Stimulated activated CD4-positive, alpha-beta T cell treated with anti-CD3 and anti-CD28 coated beads, Interleukin-1b, Interleukin-23, amount 100 ng/mL, for 24 hours (primary cell): Measurements from ENCODE around the gene PDK4.

Source experiments
- DNase-seq, 4 experiments: peaks; one replicate each; pipeline ENCODE4 v3.0.0-alpha.2; 2020; ENCODE audit warnings: low read depth in 4 of 4, low spot score in 1 of 4

Gene PDK4

DNA sequence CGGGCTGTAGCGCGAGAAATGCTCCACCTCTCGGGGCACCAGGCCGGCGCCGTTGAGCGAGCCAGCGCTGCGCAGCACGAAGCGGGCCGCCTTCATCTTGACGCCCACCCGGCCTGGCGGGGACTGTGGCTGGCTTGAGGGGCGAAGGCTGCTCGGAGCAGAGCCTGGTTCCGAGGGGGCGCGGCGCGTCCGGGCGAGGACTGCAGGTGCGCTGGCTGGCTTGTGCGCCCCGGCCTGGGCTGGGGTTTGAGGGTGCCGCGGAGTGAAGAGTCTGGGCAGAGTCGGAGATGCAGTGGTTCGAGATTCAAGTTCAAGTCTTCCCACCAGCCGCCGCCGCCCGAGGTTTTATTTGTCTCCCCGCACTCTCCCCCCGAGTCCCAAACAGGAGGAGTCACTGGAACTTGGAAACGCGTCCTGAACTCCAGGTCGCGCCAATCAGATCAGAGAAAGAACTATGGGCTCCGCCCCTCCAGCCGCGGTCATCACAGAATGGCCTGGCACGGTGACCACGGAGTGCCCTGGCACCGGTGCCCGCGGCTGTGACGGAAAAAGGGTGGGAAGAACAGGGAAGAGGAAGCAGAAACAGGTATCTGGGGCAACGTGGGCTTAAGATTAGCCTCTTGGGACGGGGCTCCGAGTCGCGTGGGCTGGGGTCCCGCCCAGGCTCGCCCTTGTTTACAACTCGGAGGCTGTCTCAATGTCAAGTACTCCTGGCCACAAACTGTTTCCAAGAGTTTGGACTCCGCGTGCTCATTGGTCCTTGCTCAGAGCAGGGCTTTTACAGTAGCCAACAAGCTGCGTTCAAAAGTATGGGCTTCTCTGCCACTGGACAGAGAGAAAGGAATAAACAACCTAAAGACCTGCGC is at the start of gene PDK4:
Gene PDK4, minus strand, starts transcription at position 319 of the 866 bp plus-strand sequence. Its CDS starts 223 bp downstream, at position 96.
- DNase-seq = no peak

GRCh38 chr7:95642173-95642572 is 45.9 kb upstream of the PDK4 start:
- no peak for DNase-seq

DNA sequence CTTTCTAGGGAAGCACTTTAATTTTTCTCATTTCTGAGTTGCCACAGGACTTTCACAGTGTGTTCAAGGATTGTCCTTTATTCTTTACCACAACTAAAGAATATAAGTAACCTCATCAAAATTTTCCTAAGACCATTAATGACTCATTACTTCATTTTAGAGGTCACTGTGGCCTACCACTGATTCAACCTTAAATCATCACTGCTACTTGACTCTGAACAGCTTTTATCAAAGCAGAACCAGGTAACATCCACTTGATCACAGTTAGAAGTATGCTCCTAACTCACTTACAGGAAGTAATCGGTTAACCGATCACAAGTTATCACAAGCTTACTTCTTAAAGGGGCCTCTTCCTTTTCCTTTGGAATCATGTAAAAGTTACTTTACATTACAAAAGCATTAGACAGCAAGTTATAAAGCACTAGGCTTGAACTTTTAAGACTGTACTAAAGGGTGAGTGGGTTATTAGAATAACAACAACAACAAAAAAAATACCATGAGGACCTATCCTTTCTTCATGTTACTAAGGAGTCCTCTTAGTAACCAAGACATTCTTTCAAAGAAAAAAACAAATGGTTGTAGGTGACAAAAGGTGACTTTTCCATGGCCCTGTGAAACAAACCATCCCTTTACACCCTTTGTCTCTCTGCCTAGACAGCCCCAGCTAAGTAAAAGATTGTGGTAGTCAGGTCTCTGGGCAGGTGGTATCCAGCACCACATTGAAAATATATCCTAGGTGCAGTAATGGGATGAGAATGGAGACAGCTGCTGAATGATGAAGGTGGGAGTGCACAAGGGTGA is 40.0 kb upstream of the PDK4 start:
- DNase-seq = no peak

DNA sequence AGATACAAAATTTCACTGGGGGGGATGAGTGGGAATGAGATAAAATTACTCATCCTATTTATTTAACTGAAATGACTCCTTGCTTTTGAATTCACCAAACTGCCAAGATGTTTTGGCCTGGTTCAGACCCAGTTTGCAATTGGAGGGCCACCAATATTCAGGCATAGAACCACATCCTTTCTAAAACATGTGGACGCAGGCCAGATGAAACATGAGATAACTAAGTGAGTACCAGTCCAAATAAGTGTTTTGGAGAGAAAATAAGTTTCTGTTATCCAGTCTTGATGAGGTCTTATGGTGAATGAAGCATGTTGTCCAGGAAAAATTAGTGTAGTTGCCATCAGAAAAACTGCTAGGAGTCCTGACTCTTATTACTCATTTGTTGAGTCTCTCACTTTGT is 36.3 kb upstream of the PDK4 start:
- DNase-seq = no peak

DNA sequence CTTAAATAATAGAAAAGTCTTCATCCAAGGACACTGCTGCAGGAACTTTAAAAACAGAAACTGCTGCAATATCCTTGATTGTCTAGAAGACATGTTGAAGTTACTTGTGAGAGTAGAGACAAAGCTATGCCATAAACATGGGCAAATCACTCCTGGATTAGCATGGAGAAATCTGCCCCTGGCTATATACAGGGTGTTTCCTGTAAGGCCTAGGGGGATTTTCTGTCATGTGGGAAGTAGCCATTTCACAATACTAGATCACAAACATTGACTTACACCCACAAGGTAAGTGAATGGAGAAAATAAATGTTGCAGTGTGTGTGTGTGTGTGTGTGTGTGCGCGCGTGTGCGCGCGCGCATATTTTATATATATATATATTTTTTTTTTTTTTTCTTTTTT is 35.2 kb upstream of the PDK4 start:
- DNase-seq = no peak

- no peak for DNase-seq
These were observed 34.6 kb upstream of the PDK4 start for GRCh38 chr7:95630702-95631458.

DNA sequence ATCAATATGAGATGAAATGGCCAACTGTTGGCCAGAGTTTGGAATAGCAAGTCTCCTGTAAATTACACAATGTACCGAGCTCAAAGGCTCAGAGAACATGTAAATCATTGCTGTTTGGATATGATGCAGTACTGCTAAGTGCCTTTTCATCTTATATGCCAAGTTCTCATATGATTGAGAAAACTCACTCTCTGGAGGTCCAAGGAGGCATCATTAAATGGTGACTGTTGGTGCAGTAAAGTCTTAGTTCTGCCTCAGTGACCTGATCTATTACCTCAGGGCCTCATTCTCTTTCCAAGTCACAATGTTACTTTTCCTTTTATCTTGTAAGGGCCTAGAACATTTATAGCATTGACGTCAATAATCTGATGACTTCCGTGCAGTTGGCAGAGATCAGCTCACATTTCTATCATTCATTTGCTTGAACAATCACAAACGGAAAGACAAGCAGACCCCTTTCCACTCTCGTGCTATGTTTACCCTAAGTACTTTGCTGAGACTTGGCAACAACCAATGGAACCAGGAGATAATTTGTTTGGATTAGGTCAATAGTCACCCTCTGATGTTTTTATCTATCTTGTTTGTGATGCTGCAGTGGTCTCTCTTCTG is 32.6 kb upstream of the PDK4 start:
- DNase-seq = no peak

GRCh38 chr7:95623788-95624187 is 27.5 kb upstream of the PDK4 start:
- DNase-seq = no peak

DNA sequence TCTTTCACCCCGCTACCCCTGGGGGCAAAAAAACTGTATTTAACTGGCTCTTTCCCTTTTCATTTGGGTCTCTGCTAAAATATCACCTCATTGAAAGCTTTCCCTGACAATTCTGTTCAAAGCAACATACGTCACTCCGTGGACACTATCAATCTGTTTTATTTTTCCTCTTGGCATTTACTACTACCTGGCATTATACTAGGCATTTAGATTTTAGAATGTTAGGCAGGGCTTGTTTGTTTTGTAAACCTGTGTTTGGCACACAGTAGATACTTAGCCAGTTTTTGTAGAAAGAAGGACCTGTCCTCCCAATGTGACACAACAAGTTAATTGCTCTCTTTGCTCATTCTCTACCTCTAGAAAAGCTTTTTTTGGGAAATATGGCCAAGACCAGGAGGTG is 26.5 kb upstream of the PDK4 start:
- no peak for DNase-seq

- DNase-seq = no peak
These were observed 25.8 kb upstream of the PDK4 start for GRCh38 chr7:95622001-95622549.

- DNase-seq = no peak
These were observed 25.1 kb upstream of the PDK4 start for GRCh38 chr7:95621404-95621803.

GRCh38 chr7:95620631-95621030 is 24.3 kb upstream of the PDK4 start:
- DNase-seq = no peak

DNA sequence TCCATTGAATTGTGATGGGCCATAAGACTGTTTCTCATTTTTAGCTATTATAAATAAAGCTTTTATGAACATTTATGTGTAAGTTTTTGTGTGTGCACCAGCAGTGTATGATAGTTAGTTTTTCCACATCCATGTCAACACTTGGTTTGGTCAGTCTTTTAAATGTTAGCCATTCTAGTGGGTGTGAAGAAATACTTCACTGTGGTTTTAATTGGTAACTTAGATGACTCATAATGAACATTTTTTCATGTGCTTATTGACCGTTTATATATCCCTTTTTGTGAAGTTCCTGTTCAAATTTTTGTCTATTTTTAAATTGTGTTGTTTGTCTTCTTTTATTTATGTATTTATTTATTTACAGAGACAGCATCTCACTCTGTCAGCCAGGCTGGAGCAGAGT is 23.6 kb upstream of the PDK4 start:
- no peak for DNase-seq

GRCh38 chr7:95619517-95619916 is 23.2 kb upstream of the PDK4 start:
- no peak for DNase-seq

DNA sequence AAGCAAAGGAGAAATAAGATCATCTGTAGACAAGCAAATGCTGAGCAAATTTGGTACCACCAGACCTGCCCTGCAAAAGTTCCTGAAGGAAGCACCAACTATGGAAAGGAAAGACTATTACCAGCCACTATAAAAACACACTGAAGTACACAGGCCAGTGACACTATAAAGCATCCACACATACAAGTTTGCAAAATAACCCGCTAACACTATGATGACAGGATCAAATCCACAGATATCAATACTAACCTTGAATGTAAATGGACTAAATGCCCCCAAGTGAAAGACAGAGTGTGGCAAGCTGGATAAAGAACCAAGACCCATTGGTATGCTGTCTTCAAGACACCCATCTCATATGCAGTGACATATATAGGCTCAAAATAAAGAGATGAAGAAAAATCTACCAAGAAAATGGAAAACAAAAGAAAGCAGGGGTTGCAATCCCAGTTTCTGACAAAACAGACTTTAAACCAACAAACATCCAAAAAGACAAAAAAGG is 18.2 kb upstream of the PDK4 start:
- DNase-seq = no peak

- DNase-seq = no peak
These were observed 14.9 kb upstream of the PDK4 start for GRCh38 chr7:95611224-95611623.

DNA sequence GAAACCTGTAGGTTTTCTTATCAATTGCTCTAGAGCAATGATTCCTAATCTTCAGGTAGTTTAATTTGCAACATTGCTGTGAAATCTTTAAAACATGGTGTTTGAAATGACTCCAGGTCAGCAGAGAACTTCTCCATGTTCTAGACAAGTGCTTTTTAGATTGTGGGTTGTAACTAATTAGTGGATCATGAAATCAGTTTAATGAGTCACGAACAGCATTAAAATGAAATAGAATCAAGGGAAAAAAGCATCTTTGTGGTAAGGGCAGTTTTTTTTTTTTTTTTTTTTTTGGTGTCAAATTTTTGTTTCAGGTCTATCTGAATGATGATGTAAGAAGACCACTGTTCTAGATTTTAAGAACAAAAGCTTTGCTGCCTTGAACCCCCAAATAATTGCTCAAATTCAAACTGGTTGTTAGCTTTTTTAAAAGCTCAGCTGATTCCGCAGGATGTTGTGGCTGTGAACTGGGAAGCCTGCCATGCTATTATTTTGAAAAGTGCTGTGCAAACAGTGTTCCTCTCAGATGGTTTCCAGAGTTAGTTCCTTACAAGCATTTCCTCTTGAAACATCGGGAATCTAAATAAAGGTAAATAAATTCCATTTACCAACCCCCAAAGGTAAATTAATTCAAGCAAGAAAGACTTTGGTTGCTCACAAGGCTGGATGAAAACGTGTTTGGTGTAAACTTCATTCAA is 13.1 kb upstream of the PDK4 start:
- no peak for DNase-seq

DNA sequence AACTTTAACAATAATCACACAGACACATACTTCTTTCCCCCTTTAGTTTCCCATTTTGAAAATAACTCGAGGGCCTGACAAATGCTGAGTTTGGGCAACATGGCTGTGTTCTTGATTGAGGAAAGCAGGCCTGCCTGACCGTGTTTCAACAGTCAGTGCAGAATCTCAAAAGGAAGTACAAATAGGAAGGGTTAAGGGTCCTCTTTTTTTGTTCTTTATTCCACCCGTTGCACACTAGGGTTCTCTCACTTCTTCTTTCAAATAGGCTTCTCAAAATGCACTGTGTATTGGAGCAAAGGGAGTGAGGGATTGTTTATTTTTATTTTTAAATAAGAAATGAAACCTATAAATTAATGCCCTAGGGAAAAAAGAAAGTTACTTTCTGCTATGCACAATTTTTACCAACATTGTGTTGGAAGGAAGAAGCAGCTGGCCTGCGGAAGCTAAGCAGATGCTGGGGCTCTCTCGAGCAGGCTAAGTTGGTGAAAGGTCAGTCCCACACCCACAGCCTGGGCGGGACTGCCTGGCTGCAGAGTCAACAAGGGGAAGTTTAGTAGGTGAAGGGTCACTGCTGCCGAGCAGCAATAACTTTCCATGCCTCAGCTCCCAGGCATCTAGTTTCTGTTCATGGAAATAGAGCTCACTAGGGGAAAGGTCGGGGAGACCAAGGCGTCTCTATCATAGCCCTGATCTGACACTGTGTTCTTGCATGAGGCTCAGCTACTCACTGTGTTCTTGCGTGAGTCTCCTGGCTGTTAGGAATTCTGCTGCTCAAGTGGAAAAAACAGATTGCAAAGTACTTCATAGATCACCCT is 12.2 kb upstream of the PDK4 start:
- DNase-seq = no peak

GRCh38 chr7:95607561-95607960 is 11.2 kb upstream of the PDK4 start:
- DNase-seq = no peak
